Keratinocyte (primary cell): ENCODE results near the gene MAP4. TPM values are rescaled to one million over a fixed set of nuclear protein-coding genes. Genes with fewer than 3 reads are reported as not detected.

Experiments
- DNase-seq: peaks from one replicate; pipeline ENCODE4 v3.0.0-alpha.2; 2011; ENCODE audit warnings: low read depth, missing footprints, low spot score
- FAIRE-seq: peaks from 2 replicates; lab custom pipeline; 2011; peaks lifted over from hg19 to GRCh38; lab: Jason Lieb, UNC
- H2AFZ ChIP-seq: 2 replicates; pipeline ENCODE4 v1.6.0; 2012; ENCODE audit warnings: low read length, control low read depth, inconsistent platforms; ENCODE audit not compliant: control insufficient read depth
- H3K27ac ChIP-seq: 2 replicates; pipeline ENCODE4 v1.5.1; 2011; ENCODE audit warnings: low read length; ENCODE audit not compliant: control insufficient read depth, insufficient read depth
- H3K27me3 ChIP-seq: 3 replicates; pipeline ENCODE4 v1.6.0; 2011; ENCODE audit warnings: low read length; ENCODE audit not compliant: control insufficient read depth, insufficient read depth; ENCODE audit errors: extremely low read depth
- H3K36me3 ChIP-seq, 2 experiments: 2 replicates in 1 of 2; 3 replicates in 1 of 2; pipeline ENCODE4 v1.5.1; 2011; ENCODE audit warnings: low read length in 2 of 2, mild to moderate bottlenecking in 1 of 2; ENCODE audit not compliant: control insufficient read depth in 2 of 2, insufficient read depth in 2 of 2; ENCODE audit errors: extremely low read depth in 1 of 2
- H3K4me1 ChIP-seq: 3 replicates; pipeline ENCODE4 v1.5.1; 2011; ENCODE audit warnings: low read length; ENCODE audit not compliant: control insufficient read depth, insufficient read depth; ENCODE audit errors: extremely low read depth
- H3K4me2 ChIP-seq: 3 replicates; pipeline ENCODE4 v1.6.0; 2011; ENCODE audit warnings: low read depth, low read length; ENCODE audit not compliant: control insufficient read depth, insufficient read depth; ENCODE audit errors: extremely low read depth
- H3K4me3 ChIP-seq, 3 experiments: fragments of 200-600 bp in 1 of 3; sonication (generic) in 1 of 3; 2 replicates in 2 of 3; 3 replicates in 1 of 3; pipeline ENCODE4 v1.5.1; 2011 to 2016; ENCODE audit warnings: low read length in 3 of 3, mild to moderate bottlenecking in 3 of 3, control low read depth in 2 of 3, inconsistent platforms in 1 of 3, low read depth in 1 of 3, mixed read lengths in 1 of 3, mixed run types in 1 of 3, moderate library complexity in 1 of 3; ENCODE audit not compliant: control insufficient read depth in 2 of 3, insufficient read depth in 2 of 3; ENCODE audit errors: extremely low read depth in 1 of 3
- H3K79me2 ChIP-seq: 2 replicates; pipeline ENCODE4 v1.6.0; 2012; ENCODE audit warnings: low read length; ENCODE audit not compliant: control insufficient read depth, insufficient read depth
- H3K9ac ChIP-seq: 3 replicates; pipeline ENCODE4 v1.6.0; 2011; ENCODE audit warnings: low read length; ENCODE audit not compliant: control insufficient read depth, insufficient read depth; ENCODE audit errors: extremely low read depth
- H3K9me1 ChIP-seq: 3 replicates; pipeline ENCODE4 v1.6.0; 2011; ENCODE audit warnings: low read length; ENCODE audit not compliant: control insufficient read depth, insufficient read depth; ENCODE audit errors: extremely low read depth
- H3K9me3 ChIP-seq: 2 replicates; pipeline ENCODE4 v1.5.1; 2012; ENCODE audit warnings: low read depth, low read length; ENCODE audit not compliant: control insufficient read depth
- H4K20me1 ChIP-seq: 3 replicates; pipeline ENCODE4 v1.6.0; 2011; ENCODE audit warnings: low read length; ENCODE audit not compliant: control insufficient read depth, insufficient read depth; ENCODE audit errors: extremely low read depth
- EZH2 ChIP-seq: IDR thresholded peaks from one replicate; pipeline ENCODE4 v1.6.1; 2012; ENCODE audit warnings: inconsistent platforms, mild to moderate bottlenecking, low read length, moderate library complexity
- dilution Hi-C: fragments of 300-500 bp; cut with MboI; formaldehyde crosslinking; loops from one replicate; pipeline ENCODE4 v1.7.0; 2020; ENCODE audit warnings: low sequenced_read_pairs; ENCODE audit not compliant: extremely low pct_ligation_motif_present
- polyA plus RNA-seq, 5 experiments: library from polyadenylated mRNA; depleted of rRNA in 3 of 5; stranded (reverse) in 3 of 5; stranded (forward) in 1 of 5; unstranded in 1 of 5; fragments of >200 nt; gene quantifications; 1 replicate in 1 of 5; 2 replicates in 3 of 5; 3 replicates in 1 of 5; pipeline versions ENCODE4 v1.2.1 to v1.2.3, GENCODE V29; 2011 to 2012; ENCODE audit warnings: missing spikeins in 2 of 5, low read depth in 1 of 5, low replicate concordance in 1 of 5
- TF ChIP-seq, protein P1 (sequence below), 3 experiments: IDR thresholded peaks in 1 of 3; conservative IDR thresholded peaks in 1 of 3; optimal IDR thresholded peaks in 1 of 3; 2 replicates in 2 of 3; 3 replicates in 1 of 3; pipeline versions ENCODE3 to v1.5.1; 2011; ENCODE audit warnings: low read length in 3 of 3, mild to moderate bottlenecking in 3 of 3, moderate library complexity in 2 of 3, control low read depth in 1 of 3, inconsistent platforms in 1 of 3; ENCODE audit not compliant: insufficient read depth in 2 of 3; ENCODE audit errors: extremely low read depth in 1 of 3

Gene MAP4
- polyA plus RNA-seq, 1 donor (not counting 4 experiments of a cell fraction or from before 2014, with no cell fraction given): 110 TPM

DNA sequence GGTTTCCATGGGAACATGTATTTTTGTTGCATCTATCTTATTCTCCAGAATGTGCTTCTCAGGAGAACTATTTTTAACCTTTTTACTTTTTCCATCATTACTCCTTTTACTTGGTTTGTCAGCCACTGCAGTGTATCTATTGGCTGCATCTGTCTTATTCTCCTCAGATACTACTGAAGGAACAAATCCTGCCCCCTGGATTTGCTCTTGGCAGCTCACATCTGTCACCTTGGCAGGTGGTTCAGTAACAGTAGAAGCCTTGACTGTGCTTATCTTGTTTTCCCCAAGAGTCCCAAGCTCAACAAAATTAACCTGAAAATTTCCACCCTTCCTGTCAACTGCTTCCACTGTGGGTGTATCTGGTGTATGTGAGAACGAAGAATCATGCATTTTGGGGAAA is 106.0 kb downstream of the MAP4 start:
- no peaks in the 10 kb centered on the region for H4K20me1 ChIP-seq
- H3K36me3 ChIP-seq: peaks cover 11 to 15% of the 10 kb centered on the region in 2 experiments
- H3K9me1 ChIP-seq: no peaks in the 10 kb centered on the region
- no peak overlapping the region for H3K4me3 ChIP-seq
- no peak overlapping the region for H3K27ac ChIP-seq
- no peaks in the 10 kb centered on the region for H3K27me3 ChIP-seq
- dilution Hi-C loops: no loop called here
- H3K79me2 ChIP-seq: no peaks in the 10 kb centered on the region
- TF ChIP-seq EZH2: no peak
- TF ChIP-seq, protein P1, sequence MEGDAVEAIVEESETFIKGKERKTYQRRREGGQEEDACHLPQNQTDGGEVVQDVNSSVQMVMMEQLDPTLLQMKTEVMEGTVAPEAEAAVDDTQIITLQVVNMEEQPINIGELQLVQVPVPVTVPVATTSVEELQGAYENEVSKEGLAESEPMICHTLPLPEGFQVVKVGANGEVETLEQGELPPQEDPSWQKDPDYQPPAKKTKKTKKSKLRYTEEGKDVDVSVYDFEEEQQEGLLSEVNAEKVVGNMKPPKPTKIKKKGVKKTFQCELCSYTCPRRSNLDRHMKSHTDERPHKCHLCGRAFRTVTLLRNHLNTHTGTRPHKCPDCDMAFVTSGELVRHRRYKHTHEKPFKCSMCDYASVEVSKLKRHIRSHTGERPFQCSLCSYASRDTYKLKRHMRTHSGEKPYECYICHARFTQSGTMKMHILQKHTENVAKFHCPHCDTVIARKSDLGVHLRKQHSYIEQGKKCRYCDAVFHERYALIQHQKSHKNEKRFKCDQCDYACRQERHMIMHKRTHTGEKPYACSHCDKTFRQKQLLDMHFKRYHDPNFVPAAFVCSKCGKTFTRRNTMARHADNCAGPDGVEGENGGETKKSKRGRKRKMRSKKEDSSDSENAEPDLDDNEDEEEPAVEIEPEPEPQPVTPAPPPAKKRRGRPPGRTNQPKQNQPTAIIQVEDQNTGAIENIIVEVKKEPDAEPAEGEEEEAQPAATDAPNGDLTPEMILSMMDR (optimal IDR thresholded peaks at IDR 0.05 in 1 of 3, IDR thresholded peaks at IDR 0.05 in 1 of 3, conservative IDR thresholded peaks at IDR 0.05 in 1 of 3; ENCODE audit: extremely low read depth in 1 of 3, insufficient read depth in 2 of 3, low read length in 3 of 3): no peak
- DNase-seq (no peak), FAIRE-seq (no peak)
- no peak overlapping the region for H3K9ac ChIP-seq
- no peak overlapping the region for H3K4me2 ChIP-seq
- H3K9me3 ChIP-seq: no peaks in the 10 kb centered on the region
- H2AFZ ChIP-seq: no peak overlapping the region
- H3K4me1 ChIP-seq: peaks cover 16% of the 10 kb centered on the region

DNA sequence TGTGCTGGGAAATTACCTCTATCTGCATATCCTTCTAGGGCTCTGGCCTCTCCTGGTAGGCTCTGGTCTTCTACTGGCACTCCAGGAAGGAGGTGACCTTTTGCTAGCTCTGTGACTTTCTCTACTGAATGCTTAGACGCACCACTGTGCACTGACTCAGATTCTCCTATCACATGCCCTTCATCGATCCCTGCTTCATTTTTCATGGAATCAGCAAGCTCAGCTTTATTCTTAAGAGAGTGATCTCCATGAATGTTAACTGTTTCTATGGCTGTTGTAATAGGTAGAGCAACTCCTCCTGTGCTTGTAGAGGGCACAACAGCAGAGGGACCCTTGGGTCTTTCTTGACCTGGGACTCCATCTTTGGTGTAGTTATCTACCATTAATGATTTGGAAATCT is 106.6 kb downstream of the MAP4 start:
- H3K9me3 ChIP-seq: no peaks in the 10 kb centered on the region
- H3K4me2 ChIP-seq: no peak overlapping the region
- no peak overlapping the region for H3K9ac ChIP-seq
- H4K20me1 ChIP-seq: no peaks in the 10 kb centered on the region
- TF ChIP-seq EZH2: no peak
- TF ChIP-seq, protein P1 (optimal IDR thresholded peaks at IDR 0.05 in 1 of 3, IDR thresholded peaks at IDR 0.05 in 1 of 3, conservative IDR thresholded peaks at IDR 0.05 in 1 of 3; ENCODE audit: extremely low read depth in 1 of 3, insufficient read depth in 2 of 3, low read length in 3 of 3): no peak
- H3K27ac ChIP-seq: no peak overlapping the region
- H3K4me1 ChIP-seq: peaks cover 16% of the 10 kb centered on the region
- FAIRE-seq (no peak), DNase-seq (no peak)
- H3K27me3 ChIP-seq: no peaks in the 10 kb centered on the region
- no peak overlapping the region for H2AFZ ChIP-seq
- no peaks in the 10 kb centered on the region for H3K9me1 ChIP-seq
- dilution Hi-C loops: no loop called here
- peaks cover 8 to 17% of the 10 kb centered on the region in 2 experiments for H3K36me3 ChIP-seq
- no peaks in the 10 kb centered on the region for H3K79me2 ChIP-seq
- no peak overlapping the region for H3K4me3 ChIP-seq
